Upper lobe of left lung (tissue), 6 donors: Measurements from ENCODE around the gene ZNF205. TPM values are rescaled to one million over a fixed set of nuclear protein-coding genes. Genes with fewer than 3 reads are reported as not detected.
"Not testable (repeated sequence)": the region's sequence is repeated elsewhere in the genome, so short reads cannot be mapped to it uniquely, and the experiment has no call there.

Experiments used
- ATAC-seq, 2 donors: fragments of 200-7000 bp; cut with Tn5 transposase; one replicate each; pipeline ENCODE4 v1.9.1; 2022; ENCODE audit warnings: mild to moderate bottlenecking in 2 of 2, moderate library complexity in 2 of 2; ENCODE audit not compliant: low FRiP score in 2 of 2
- DNase-seq, 2 donors: peaks; one replicate each; pipeline ENCODE4 v3.0.0-alpha.2; 2019 to 2020
- H3K27ac ChIP-seq, 4 donors: fragments of 200-600 bp; sonication (generic); one replicate each; pipeline ENCODE4 v1.5.1; 2016 to 2019
- H3K27me3 ChIP-seq, 4 donors: fragments of 200-600 bp; sonication (generic); one replicate each; pipeline ENCODE4 v1.5.1; 2017 to 2019
- H3K36me3 ChIP-seq, 4 donors: fragments of 200-600 bp; sonication (generic); one replicate each; pipeline ENCODE4 v1.5.1; 2016 to 2019
- H3K4me1 ChIP-seq, 4 donors: fragments of 200-600 bp; sonication (generic); one replicate each; pipeline ENCODE4 v1.5.1; 2018 to 2019
- H3K4me3 ChIP-seq, 4 donors: fragments of 200-600 bp; sonication (generic); one replicate each; pipeline ENCODE4 v1.5.1; 2017 to 2019; ENCODE audit warnings: mild to moderate bottlenecking in 2 of 4, moderate library complexity in 1 of 4
- H3K9me3 ChIP-seq, 4 donors: fragments of 200-600 bp; sonication (generic); one replicate each; pipeline ENCODE4 v1.5.1; 2018 to 2019
- CTCF ChIP-seq, 6 experiments: fragments of 450-650 bp in 4 of 6; fragments of 200-600 bp in 2 of 6; sonication (generic) in 2 of 6; IDR thresholded peaks; one replicate each; pipeline ENCODE4 v1.5.1; 2016 to 2019; ENCODE audit warnings: antibody characterized with exemption in 6 of 6
- EP300 ChIP-seq, 4 donors: sonication (generic); formaldehyde crosslinking; IDR thresholded peaks; one replicate each; pipeline ENCODE4 v1.5.1; 2017; ENCODE audit warnings: antibody characterized with exemption in 4 of 4, control low read depth in 2 of 4
- POLR2A ChIP-seq, 4 donors: fragments of 450-650 bp; IDR thresholded peaks; one replicate each; pipeline ENCODE4 v1.5.1; 2016 to 2017; ENCODE audit warnings: antibody characterized with exemption in 4 of 4, mild to moderate bottlenecking in 2 of 4
- POLR2AphosphoS5 ChIP-seq, 2 donors: sonication (generic); formaldehyde crosslinking; IDR thresholded peaks; one replicate each; pipeline ENCODE4 v1.5.1; 2017; ENCODE audit warnings: antibody characterized with exemption in 2 of 2
- WGBS, 2 donors: methylation state at CpG; one replicate each; pipeline ENCODE4 v1.1.5; 2017 to 2018; 5-methylcytosine and 5-hydroxymethylcytosine counted together
- total RNA-seq, 6 donors: library from RNA; depleted of rRNA in 4 of 6; stranded (reverse); fragments of >200 nt in 4 of 6; gene quantifications; one replicate each; pipeline versions ENCODE4 v1.1.0 to v1.2.1, GENCODE V29; 2016 to 2021
- donor health status: DM: no; HTN: no; CAD: no; lungs with moderate emphysema.
- donor health status: DM: no; HTN: yes; CAD: no; lungs with severe emphysema.

Gene ZNF205
- total RNA-seq, 6 donors from 2014 or later = 13.8 to 25.2 (median 16.8) TPM

GRCh38 chr16:3066440-3066748 is 46.0 kb upstream of the ZNF205 start:
- Histone ChIP-seq H3K4me1 (peaks cover 22 to 38% (median 32%) of the 10 kb centered on the region in 4 donors), H3K27ac (peak overlapping the region; percentile 86 to 90 (median 88)), H3K27me3 (no peaks in the 10 kb centered on the region), H3K9me3 (no peaks in the 10 kb centered on the region), H3K4me3 (peak overlapping the region; percentile 33 to 56 (median 46)), H3K36me3 (peaks cover 0 to 12% (median 6%) of the 10 kb centered on the region in 4 donors)
- TF ChIP-seq POLR2A (IDR thresholded peaks at IDR 0.05) = no peak
- DNase-seq (no peak), ATAC-seq (no peak)
- 43 to 70% methylated on average over 6 to 7 of the region's 7 CpGs for WGBS, 2 donors

- TF ChIP-seq POLR2A (IDR thresholded peaks at IDR 0.05) (no peak), EP300 (IDR thresholded peaks at IDR 0.05) (no peak), POLR2AphosphoS5 (IDR thresholded peaks at IDR 0.05) (no peak), CTCF (IDR thresholded peaks at IDR 0.05) (no peak)
- no peak overlapping the region for H3K4me3 ChIP-seq
- peaks cover 22 to 38% (median 32%) of the 10 kb centered on the region in 4 donors for H3K4me1 ChIP-seq
- no peaks in the 10 kb centered on the region for H3K9me3 ChIP-seq
- WGBS, 2 donors = 57% methylated on average over 3 of the region's 4 CpGs
- peaks cover 0 to 12% (median 6%) of the 10 kb centered on the region in 4 donors for H3K36me3 ChIP-seq
- peak overlapping the region in 3 of 4 donors; percentile 1 to 61 (median 45) for H3K27ac ChIP-seq
- no peak for DNase-seq
- peak in 1 of 2 donors; percentile 67 for ATAC-seq
- no peaks in the 10 kb centered on the region for H3K27me3 ChIP-seq
Observed at GRCh38 chr16:3068487-3068886, 43.9 kb upstream of the ZNF205 start.

- not testable (repeated sequence) for DNase-seq
Observed at GRCh38 chr16:3069146-3069545, 43.2 kb upstream of the ZNF205 start.

GRCh38 chr16:3070608-3071111 is 41.7 kb upstream of the ZNF205 start:
- Histone ChIP-seq H3K36me3 (peaks cover 0 to 12% (median 6%) of the 10 kb centered on the region in 4 donors), H3K4me3 (no peak overlapping the region), H3K4me1 (peaks cover 16 to 34% (median 25%) of the 10 kb centered on the region in 4 donors), H3K27me3 (no peaks in the 10 kb centered on the region), H3K27ac (no peak overlapping the region), H3K9me3 (no peaks in the 10 kb centered on the region)
- ATAC-seq = no peak
- TF ChIP-seq POLR2AphosphoS5 (IDR thresholded peaks at IDR 0.05) (no peak), POLR2A (IDR thresholded peaks at IDR 0.05) (no peak), CTCF (IDR thresholded peaks at IDR 0.05) (no peak), EP300 (IDR thresholded peaks at IDR 0.05) (no peak)
- 96 to 98% methylated on average over 9 of the region's 9 CpGs for WGBS, 2 donors
- no peak for DNase-seq

More at GRCh38 chr16:3069146-3069545, 43.2 kb upstream of the ZNF205 start:
- Histone ChIP-seq H3K36me3 (peaks cover 0 to 12% (median 6%) of the 10 kb centered on the region in 4 donors), H3K4me1 (peaks cover 26 to 38% (median 35%) of the 10 kb centered on the region in 4 donors)
- ATAC-seq, H3K4me3 ChIP-seq, H3K27me3 ChIP-seq, H3K27ac ChIP-seq, H3K9me3 ChIP-seq: not testable (repeated sequence)
- WGBS, 2 donors = 88 to 93% methylated on average over 10 of the region's 11 CpGs

- Histone ChIP-seq H3K4me1 (peaks cover 10 to 30% (median 17%) of the 10 kb centered on the region in 4 donors), H3K27me3 (no peaks in the 10 kb centered on the region), H3K4me3 (no peak overlapping the region), H3K27ac (no peak overlapping the region), H3K36me3 (peaks cover 0 to 15% (median 6%) of the 10 kb centered on the region in 4 donors), H3K9me3 (no peaks in the 10 kb centered on the region)
- DNase-seq = no peak
- 87 to 97% methylated on average over 7 of the region's 7 CpGs for WGBS, 2 donors
- TF ChIP-seq POLR2A (IDR thresholded peaks at IDR 0.05) (peak in 1 of 4 donors; percentile 9), EP300 (IDR thresholded peaks at IDR 0.05) (no peak)
- no peak for ATAC-seq
Observed at GRCh38 chr16:3071655-3072054, 40.7 kb upstream of the ZNF205 start.

- WGBS, 2 donors = 47 to 63% methylated on average over 1 to 3 of the region's 4 CpGs
- not testable (repeated sequence) for DNase-seq, H3K9me3 ChIP-seq, H3K27ac ChIP-seq, H3K4me3 ChIP-seq, ATAC-seq, H3K27me3 ChIP-seq
- peaks cover 0 to 19% (median 6%) of the 10 kb centered on the region in 4 donors for H3K36me3 ChIP-seq
- H3K4me1 ChIP-seq = peaks cover 9 to 29% (median 16%) of the 10 kb centered on the region in 4 donors
Observed at GRCh38 chr16:3072148-3072547, 40.2 kb upstream of the ZNF205 start.

GRCh38 chr16:3072576-3073263 is 39.7 kb upstream of the ZNF205 start:
- not testable (repeated sequence) for ATAC-seq, H3K4me3 ChIP-seq, H3K27me3 ChIP-seq, DNase-seq, H3K9me3 ChIP-seq
- WGBS, 2 donors = 55% methylated on average over 7 of the region's 18 CpGs; no CpG with 5 or more reads in 1 of the 2 donors
- H3K36me3 ChIP-seq = peaks cover 0 to 23% (median 6%) of the 10 kb centered on the region in 4 donors
- peaks cover 7 to 24% (median 12%) of the 10 kb centered on the region in 4 donors for H3K4me1 ChIP-seq
- peak overlapping the region in 2 of 4 donors; percentile 46 to 52 for H3K27ac ChIP-seq
